GM10248 (cell line): ENCODE measurements around the gene GOLGA6L7.
"Not testable (repeated sequence)": the region's sequence is repeated elsewhere in the genome, so short reads cannot be mapped to it uniquely, and the experiment has no call there.

Experiments used
- CTCF ChIA-PET: fragments of 300-600 bp; sonication (Branson Sonifier 250); formaldehyde crosslinking; extraction: SDS; loops from one replicate; lab custom pipeline; 2021; ENCODE audit warnings: antibody characterized with exemption; lab: Yijun Ruan, JAX
- POLR2A ChIA-PET: fragments of 350-650 bp; sonication (Branson Sonifier 250); formaldehyde crosslinking; extraction: SDS; loops from one replicate; lab custom pipeline; 2020; ENCODE audit warnings: antibody characterized with exemption; lab: Yijun Ruan, JAX
- DNase-seq: peaks from one replicate; pipeline ENCODE4 v3.0.0; 2012; ENCODE audit errors: extremely low spot score
- CTCF ChIP-seq: IDR thresholded peaks from 2 replicates; pipeline ENCODE4 v1.5.1; 2012; ENCODE audit warnings: mild to moderate bottlenecking, low read depth; ENCODE audit errors: extremely low read depth, missing control alignments, control extremely low read depth

GOLGA6L7 gene

GRCh38 chr15:28868744-28869345 lies 20.4 kb upstream of the GOLGA6L7 start:
- ChIA-PET POLR2A (no interaction called here), CTCF (no interaction called here)

DNA sequence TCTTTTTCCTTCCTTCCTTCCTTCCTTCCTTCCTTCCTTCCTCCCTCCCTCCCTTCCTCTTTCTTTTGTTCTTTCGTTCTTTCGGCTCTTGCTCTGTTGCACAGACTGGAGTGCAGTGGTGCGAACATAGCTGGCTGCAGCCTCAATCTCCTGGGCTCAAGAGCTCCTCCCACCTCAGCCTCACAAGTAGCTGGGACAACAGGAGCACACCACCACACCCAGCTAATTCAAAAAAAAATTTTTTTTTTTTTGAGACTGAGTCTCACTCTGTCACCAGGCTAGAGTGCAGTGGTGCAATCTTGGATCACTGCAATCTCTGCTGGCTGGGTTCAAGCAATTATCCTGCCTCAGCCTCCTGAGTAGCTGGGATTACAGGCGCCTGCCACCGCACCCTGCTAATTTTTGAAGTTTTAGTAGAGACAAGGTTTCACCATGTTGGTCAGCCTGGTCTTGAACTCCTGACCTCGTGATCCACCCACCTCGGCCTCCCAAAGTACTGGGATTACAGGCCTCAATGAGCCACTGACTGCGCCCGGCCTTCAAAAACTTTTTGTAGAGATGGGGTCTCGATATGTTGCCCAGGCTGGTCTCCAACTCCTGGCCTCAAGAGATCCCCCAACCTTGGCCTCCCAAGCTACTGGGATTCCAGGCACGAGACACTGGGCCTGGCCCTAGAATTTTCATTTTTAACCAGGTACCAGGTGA lies 13.3 kb upstream of the GOLGA6L7 start:
- POLR2A ChIA-PET, CTCF ChIA-PET, DNase-seq: not testable (repeated sequence)

More at GRCh38 chr15:28868744-28869345, 20.4 kb upstream of the GOLGA6L7 start:
- no peak for DNase-seq
- TF ChIP-seq CTCF: no peak

- POLR2A ChIA-PET: no interaction called here
These were observed 12.6 kb upstream of the GOLGA6L7 start for GRCh38 chr15:28861031-28861534.

GRCh38 chr15:28854578-28854977 lies 6.1 kb upstream of the GOLGA6L7 start:
- DNase-seq, POLR2A ChIA-PET: not testable (repeated sequence)

More at GRCh38 chr15:28861031-28861534, 12.6 kb upstream of the GOLGA6L7 start:
- DNase-seq: no peak
- CTCF ChIA-PET: no interaction called here
- TF ChIP-seq CTCF: no peak

DNA sequence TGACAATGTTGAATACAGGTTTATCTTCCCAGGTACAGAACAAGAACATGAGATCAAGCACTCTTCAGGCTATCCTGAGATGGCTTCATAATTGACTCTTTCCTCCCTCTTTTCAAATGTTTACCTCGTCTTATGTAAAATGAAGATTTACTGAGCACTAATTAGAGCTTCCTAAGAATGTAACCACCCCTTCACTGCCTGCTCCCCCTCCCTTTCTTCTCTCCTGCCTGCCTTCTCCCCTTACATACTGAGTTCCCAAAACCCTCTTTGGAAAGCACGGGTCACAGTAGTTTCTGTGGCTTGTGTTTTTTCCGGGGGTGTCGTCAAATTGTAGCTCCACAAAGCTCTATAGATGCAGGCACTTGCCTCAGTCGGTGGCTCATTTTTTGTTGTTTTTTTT lies 5.2 kb upstream of the GOLGA6L7 start:
- POLR2A ChIA-PET, CTCF ChIA-PET, DNase-seq: not testable (repeated sequence)

More at GRCh38 chr15:28854578-28854977, 6.1 kb upstream of the GOLGA6L7 start:
- CTCF ChIA-PET: not testable (repeated sequence)

DNA sequence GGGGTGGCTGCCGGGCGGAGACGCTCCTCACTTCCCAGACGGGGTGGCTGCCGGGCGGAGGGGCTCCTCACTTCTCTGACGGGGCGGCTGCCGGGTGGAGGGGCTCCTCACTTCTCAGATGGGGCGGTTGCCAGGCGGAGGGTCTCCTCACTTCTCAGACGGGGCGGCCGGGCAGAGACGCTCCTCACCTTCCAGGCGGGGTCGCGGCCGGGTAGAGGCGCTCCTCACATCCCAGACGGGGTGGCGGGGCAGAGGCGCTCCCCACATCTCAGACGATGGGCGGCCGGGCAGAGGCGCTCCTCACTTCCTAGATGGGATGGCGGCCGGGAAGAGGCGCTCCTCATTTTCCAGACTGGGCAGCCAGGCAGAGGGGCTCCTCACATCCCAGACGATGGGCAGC lies 1.3 kb upstream of the GOLGA6L7 start:
- POLR2A ChIA-PET: not testable (repeated sequence)

DNA sequence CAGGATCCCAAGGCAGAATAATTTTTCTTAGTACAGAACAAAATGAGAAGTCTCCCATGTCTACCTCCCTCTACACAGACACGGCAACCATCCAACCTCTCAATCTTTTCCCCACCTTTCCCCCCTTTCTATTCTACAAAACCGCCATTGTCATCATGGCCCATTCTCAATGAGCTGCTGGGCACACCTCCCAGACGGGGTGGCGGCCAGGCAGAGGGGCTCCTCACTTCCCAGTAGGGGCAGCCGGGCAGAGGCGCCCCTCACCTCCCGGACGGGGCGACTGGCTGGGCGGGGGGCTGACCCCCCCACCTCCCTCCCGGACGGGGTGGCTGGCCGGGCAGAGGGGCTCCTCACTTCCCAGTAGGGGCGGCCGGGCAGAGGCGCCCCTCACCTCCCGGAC lies 827 bp upstream of the GOLGA6L7 start:
- DNase-seq, POLR2A ChIA-PET, CTCF ChIA-PET: not testable (repeated sequence)

More for the DNA sequence above, 1.3 kb upstream of the GOLGA6L7 start:
- CTCF ChIA-PET, DNase-seq: not testable (repeated sequence)

DNA sequence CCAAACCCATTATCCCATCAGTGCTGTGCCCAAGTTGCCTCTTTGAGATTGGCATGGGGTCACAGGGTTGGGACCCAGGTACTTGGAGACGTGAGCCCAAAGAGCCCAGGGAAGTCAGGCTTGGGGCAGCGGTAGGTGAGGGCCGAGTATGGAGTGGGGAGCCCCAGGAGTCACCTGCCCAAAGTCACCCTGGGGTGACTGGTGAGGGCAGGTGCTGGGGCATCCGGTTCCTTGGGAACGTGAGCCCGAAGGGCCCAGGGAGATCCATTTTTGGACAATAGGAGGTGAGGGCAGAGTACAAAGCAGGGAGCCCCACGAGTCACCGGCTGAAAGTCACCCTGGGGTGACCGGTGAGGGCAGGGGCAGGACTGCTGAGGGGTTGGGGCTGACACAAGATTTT lies 485 bp downstream of the GOLGA6L7 start:
- CTCF ChIA-PET, POLR2A ChIA-PET, DNase-seq: not testable (repeated sequence)

GRCh38 chr15:28847247-28847646 lies 1.2 kb downstream of the GOLGA6L7 start:
- CTCF ChIA-PET, POLR2A ChIA-PET, DNase-seq: not testable (repeated sequence)

- DNase-seq, POLR2A ChIA-PET, CTCF ChIA-PET: not testable (repeated sequence)
These were observed 4.3 kb downstream of the GOLGA6L7 start for GRCh38 chr15:28844147-28844546.

GRCh38 chr15:28843520-28843919 lies 4.9 kb downstream of the GOLGA6L7 start:
- POLR2A ChIA-PET, CTCF ChIA-PET: not testable (repeated sequence)

GRCh38 chr15:28842210-28842609 lies 6.2 kb downstream of the GOLGA6L7 start:
- POLR2A ChIA-PET, DNase-seq, CTCF ChIA-PET: not testable (repeated sequence)

More at GRCh38 chr15:28843520-28843919, 4.9 kb downstream of the GOLGA6L7 start:
- not testable (repeated sequence) for DNase-seq

- POLR2A ChIA-PET, DNase-seq, CTCF ChIA-PET: not testable (repeated sequence)
These were observed 8.2 kb downstream of the GOLGA6L7 start for GRCh38 chr15:28840285-28840684.

DNA sequence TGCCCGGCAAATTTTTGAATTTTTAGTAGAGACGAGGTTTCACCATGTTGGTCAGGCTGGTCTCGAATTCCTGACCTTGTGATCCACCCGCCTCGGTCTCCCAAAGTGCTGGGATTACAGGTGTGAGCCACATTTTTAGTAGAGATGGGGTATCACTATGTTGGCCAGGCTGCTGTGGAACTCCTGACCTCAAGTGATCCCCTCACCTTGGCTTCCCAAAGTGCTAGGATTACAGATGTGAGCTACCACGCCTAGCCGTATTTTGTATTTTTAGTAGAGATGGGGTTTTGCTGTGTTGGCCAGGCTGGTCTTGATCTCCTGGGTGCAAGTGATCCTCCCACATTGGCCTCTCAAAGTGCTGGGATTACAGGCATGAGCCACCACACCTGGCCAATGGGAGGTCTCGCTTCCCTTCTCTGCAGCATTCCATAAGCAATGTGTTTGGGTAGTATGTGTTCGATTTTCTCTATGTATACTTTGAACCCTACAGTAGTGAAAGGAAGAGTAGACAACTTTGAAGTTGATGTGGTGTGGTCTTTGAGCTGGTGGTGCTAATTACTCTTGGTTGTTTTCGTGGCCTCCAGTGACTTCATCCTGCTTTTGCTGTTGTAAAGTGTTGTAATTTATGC lies 13.4 kb downstream of the GOLGA6L7 start:
- DNase-seq, CTCF ChIA-PET, POLR2A ChIA-PET: not testable (repeated sequence)

- CTCF ChIA-PET, DNase-seq: not testable (repeated sequence)
These were observed 16.4 kb downstream of the GOLGA6L7 start for GRCh38 chr15:28831897-28832587.

More at GRCh38 chr15:28831897-28832587, 16.4 kb downstream of the GOLGA6L7 start:
- POLR2A ChIA-PET: not testable (repeated sequence)
